ENCODE data around the gene SYPL1.

The SYPL1 gene

GRCh38 chr7:106065575-106066500 is 46.3 kb downstream of the SYPL1 start:
- DNase-seq (ENCODE audit: low read depth): no peak

GRCh38 chr7:106064771-106065574 is 47.1 kb downstream of the SYPL1 start:
- no peak for DNase-seq (ENCODE audit: low read depth)

GRCh38 chr7:106064316-106064715 is 47.8 kb downstream of the SYPL1 start:
- DNase-seq (ENCODE audit: low read depth): no peak

- no peak for DNase-seq (ENCODE audit: low read depth)
Observed at GRCh38 chr7:106063692-106064091, 48.4 kb downstream of the SYPL1 start.

GRCh38 chr7:106063024-106063423 is 49.1 kb downstream of the SYPL1 start:
- DNase-seq (ENCODE audit: low read depth): no peak

GRCh38 chr7:106062521-106062931 is 49.6 kb downstream of the SYPL1 start:
- no peak for DNase-seq (ENCODE audit: low read depth)

- no peak for DNase-seq (ENCODE audit: low read depth)
Observed at GRCh38 chr7:106062006-106062405, 50.1 kb downstream of the SYPL1 start.

GRCh38 chr7:106061301-106061979 is 50.7 kb downstream of the SYPL1 start:
- DNase-seq (ENCODE audit: low read depth): no peak

GRCh38 chr7:106060394-106060920 is 51.7 kb downstream of the SYPL1 start:
- no peak for DNase-seq (ENCODE audit: low read depth)

- DNase-seq (ENCODE audit: low read depth): no peak
Observed at GRCh38 chr7:106059556-106059955, 52.6 kb downstream of the SYPL1 start.

- no peak for DNase-seq (ENCODE audit: low read depth)
Observed at GRCh38 chr7:106058928-106059324, 53.2 kb downstream of the SYPL1 start.

- no peak for DNase-seq (ENCODE audit: low read depth)
Observed at GRCh38 chr7:106057962-106058927, 53.9 kb downstream of the SYPL1 start.

- no peak for DNase-seq (ENCODE audit: low read depth)
Observed at GRCh38 chr7:106057204-106057961, 54.7 kb downstream of the SYPL1 start.

- peak; percentile 60 for DNase-seq (ENCODE audit: low read depth)
Observed at GRCh38 chr7:106056513-106057203, 55.5 kb downstream of the SYPL1 start.

- DNase-seq (ENCODE audit: low read depth): no peak
Observed at GRCh38 chr7:106054971-106055532, 57.1 kb downstream of the SYPL1 start.

- DNase-seq (ENCODE audit: low read depth): no peak
Observed at GRCh38 chr7:106054156-106054910, 57.8 kb downstream of the SYPL1 start.

GRCh38 chr7:106053109-106053508 is 59.0 kb downstream of the SYPL1 start:
- no peak for DNase-seq (ENCODE audit: low read depth)

GRCh38 chr7:106052681-106053080 is 59.4 kb downstream of the SYPL1 start:
- no peak for DNase-seq (ENCODE audit: low read depth)

GRCh38 chr7:106050746-106051117 is 61.4 kb downstream of the SYPL1 start:
- DNase-seq (ENCODE audit: low read depth): no peak
